NB4 (cell line): ENCODE data around the gene PLXDC2.

Experiments used
- MAX ChIP-seq: IDR thresholded peaks from 2 replicates; pipeline ENCODE4 v1.6.1; 2011; ENCODE audit warnings: low read depth, low read length
- MYC ChIP-seq: IDR thresholded peaks from 2 replicates; pipeline ENCODE4 v1.6.1; 2011; ENCODE audit warnings: low read depth, low read length
- POLR2A ChIP-seq: IDR thresholded peaks from 2 replicates; pipeline ENCODE4 v1.6.1; 2011; ENCODE audit warnings: mild to moderate bottlenecking; ENCODE audit not compliant: insufficient read length; ENCODE audit errors: extremely low read depth
- TF ChIP-seq, protein P1 (sequence below): IDR thresholded peaks from one replicate; pipeline ENCODE4 v1.5.1; 2012; ENCODE audit warnings: low read depth, low read length

- no peak for TF ChIP-seq POLR2A
- TF ChIP-seq MYC, result no peak
- TF ChIP-seq, protein P1, sequence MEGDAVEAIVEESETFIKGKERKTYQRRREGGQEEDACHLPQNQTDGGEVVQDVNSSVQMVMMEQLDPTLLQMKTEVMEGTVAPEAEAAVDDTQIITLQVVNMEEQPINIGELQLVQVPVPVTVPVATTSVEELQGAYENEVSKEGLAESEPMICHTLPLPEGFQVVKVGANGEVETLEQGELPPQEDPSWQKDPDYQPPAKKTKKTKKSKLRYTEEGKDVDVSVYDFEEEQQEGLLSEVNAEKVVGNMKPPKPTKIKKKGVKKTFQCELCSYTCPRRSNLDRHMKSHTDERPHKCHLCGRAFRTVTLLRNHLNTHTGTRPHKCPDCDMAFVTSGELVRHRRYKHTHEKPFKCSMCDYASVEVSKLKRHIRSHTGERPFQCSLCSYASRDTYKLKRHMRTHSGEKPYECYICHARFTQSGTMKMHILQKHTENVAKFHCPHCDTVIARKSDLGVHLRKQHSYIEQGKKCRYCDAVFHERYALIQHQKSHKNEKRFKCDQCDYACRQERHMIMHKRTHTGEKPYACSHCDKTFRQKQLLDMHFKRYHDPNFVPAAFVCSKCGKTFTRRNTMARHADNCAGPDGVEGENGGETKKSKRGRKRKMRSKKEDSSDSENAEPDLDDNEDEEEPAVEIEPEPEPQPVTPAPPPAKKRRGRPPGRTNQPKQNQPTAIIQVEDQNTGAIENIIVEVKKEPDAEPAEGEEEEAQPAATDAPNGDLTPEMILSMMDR, result no peak
- no peak for TF ChIP-seq MAX
Observed at GRCh38 chr10:19839552-19839951, 23.3 kb downstream of the PLXDC2 start.
